GM12865 (cell line): ENCODE measurements around the gene FLAD1.
A peak's percentile ranks its signal among the peaks of the same experiment; 100 is the strongest.

Experiments used
- DNase-seq: peaks from one replicate; pipeline ENCODE4 v3.0.0; 2010; ENCODE audit warnings: low read depth
- H3K4me3 ChIP-seq: 2 replicates; pipeline ENCODE4 v1.5.1; 2011; ENCODE audit warnings: mild to moderate bottlenecking, low read depth, low read length, control low read depth
- TF ChIP-seq, protein P1 (sequence below): IDR thresholded peaks from 2 replicates; pipeline ENCODE4 v1.5.1; 2011; ENCODE audit warnings: low read length, control low read depth, low read depth, inconsistent platforms; ENCODE audit not compliant: insufficient read depth; ENCODE audit errors: missing control alignments

Gene FLAD1

DNA sequence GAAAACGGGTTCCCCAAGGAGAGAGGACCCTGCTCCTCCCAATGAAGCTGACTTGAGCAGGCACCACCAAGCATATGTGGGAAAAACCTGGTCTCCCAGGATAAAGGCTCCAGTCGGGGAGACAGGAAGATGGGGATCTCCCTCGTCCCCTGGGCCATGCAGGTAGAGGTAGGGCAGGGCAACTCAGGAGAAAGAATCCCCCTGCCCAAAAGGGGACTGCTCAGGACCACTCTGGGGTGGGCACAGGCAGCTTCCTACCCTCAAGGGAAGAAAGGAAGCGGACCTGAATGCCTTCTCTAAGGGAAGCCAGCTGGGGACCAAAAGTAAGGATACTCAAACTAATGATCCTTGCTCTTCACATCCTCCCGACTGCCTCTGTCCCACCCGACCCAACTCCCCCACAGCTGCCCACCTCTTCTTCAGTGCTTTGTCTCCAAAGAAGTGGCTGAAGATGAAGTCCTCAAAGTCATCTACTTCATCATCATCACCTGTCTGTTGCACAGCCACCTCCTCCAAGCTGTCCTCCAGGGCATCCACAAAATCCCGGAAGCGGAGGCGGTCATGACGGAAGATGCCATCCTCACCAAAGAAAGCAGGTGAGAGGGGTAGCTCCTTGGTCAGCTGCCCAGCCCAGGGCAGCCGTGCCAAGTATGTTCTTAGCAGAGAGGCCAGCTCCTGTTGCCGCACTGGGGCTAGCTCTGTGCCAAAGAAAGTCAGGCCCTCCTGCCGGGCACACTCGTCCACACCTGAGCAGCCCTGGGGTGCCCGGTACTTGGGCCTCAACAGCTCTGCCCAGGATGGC, 37.8 kb upstream of the FLAD1 start:
- TF ChIP-seq, protein P1, sequence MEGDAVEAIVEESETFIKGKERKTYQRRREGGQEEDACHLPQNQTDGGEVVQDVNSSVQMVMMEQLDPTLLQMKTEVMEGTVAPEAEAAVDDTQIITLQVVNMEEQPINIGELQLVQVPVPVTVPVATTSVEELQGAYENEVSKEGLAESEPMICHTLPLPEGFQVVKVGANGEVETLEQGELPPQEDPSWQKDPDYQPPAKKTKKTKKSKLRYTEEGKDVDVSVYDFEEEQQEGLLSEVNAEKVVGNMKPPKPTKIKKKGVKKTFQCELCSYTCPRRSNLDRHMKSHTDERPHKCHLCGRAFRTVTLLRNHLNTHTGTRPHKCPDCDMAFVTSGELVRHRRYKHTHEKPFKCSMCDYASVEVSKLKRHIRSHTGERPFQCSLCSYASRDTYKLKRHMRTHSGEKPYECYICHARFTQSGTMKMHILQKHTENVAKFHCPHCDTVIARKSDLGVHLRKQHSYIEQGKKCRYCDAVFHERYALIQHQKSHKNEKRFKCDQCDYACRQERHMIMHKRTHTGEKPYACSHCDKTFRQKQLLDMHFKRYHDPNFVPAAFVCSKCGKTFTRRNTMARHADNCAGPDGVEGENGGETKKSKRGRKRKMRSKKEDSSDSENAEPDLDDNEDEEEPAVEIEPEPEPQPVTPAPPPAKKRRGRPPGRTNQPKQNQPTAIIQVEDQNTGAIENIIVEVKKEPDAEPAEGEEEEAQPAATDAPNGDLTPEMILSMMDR = no peak
- H3K4me3 ChIP-seq = no peak overlapping the region

GRCh38 chr1:154945962-154946850, 36.9 kb upstream of the FLAD1 start:
- TF ChIP-seq, protein P1 = no peak
- no peak overlapping the region for H3K4me3 ChIP-seq
- DNase-seq = no peak

More for the DNA sequence above, 37.8 kb upstream of the FLAD1 start:
- no peak for DNase-seq

- TF ChIP-seq, protein P1 = no peak
- no peak for DNase-seq
- H3K4me3 ChIP-seq = no peak overlapping the region
These were observed 35.1 kb upstream of the FLAD1 start for GRCh38 chr1:154948079-154948478.

DNA sequence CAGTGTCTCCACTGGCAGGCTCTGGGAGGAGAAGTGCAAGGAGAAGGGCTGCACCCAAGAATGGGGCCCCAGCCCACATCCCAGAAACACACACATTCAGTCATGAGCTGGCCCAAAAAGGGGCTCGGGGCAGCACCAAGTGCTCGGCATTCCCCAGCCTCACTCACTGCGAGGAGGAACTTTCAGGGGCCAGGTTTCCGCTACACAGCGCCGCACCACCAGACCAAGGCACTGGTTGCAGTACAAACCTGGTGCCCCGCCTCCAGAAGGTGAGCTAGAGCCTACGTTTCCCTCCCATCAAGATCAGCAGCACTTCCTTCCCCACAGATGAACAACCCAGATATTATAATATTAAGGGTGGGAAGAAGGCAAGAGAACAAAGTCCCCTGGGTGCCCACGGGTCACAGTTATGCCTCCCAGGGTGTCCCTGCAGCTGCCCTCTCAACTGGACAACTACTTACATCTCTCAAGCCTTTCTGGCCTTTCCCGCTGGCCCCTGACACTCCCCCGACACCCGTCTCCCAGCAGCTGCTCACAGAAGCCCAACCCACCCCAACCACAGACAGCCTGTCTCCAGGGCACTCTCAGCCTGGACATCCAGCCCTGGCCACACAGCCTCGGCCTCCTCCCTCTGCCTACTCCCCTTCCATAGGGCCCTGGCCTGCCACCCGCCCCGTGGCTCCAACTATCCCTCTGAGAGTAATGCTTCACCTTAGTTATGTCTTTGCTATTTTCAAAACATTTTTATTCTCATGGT, 31.1 kb upstream of the FLAD1 start:
- peak overlapping the region; percentile 7; the same call in 1 of the 2 replicates for H3K4me3 ChIP-seq
- peak; percentile 49 for DNase-seq
- TF ChIP-seq, protein P1 = no peak

DNA sequence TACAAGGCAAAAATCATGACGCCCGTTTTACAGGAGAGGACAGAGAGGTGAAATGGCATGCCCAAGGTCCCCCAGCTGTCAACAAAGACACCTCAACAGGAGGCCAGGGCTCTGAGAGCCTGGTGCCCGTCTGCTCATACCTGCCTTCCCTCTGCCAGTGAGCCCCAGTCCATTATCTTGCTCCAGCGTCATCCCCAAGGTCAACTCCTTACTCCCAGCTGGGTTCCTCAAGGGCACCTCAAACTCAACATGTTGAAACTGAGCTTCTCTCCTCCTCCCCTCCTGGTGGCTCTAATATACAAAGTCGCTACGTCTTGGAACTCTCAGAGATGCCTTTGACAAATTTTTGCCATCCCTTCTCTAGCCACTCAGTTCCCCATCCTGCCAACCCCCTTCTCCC, 30.5 kb upstream of the FLAD1 start:
- no peak overlapping the region for H3K4me3 ChIP-seq
- DNase-seq = no peak
- TF ChIP-seq, protein P1 = no peak

DNA sequence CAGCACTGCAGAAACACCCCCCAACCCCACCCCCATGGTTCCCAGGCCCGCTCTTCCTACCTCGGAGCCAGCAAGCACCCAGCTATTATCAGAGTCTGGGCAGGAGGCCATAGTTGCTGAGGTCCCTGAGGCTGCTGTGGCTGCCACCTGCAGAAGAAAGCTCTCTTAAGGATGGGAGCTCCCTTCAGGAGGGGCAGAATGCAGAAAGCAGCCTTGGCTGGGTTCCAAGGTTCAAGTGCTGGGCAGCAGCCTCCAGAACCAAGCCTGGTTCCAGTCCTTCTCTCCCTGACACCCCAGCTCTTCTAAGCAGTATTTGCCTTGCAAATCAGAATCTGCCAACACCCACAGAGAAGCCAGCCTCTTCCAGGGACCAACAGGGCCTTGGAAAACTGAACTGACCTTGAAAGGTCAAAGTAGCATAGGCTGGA, 29.5 kb upstream of the FLAD1 start:
- TF ChIP-seq, protein P1 = no peak
- H3K4me3 ChIP-seq = no peak overlapping the region
- DNase-seq = no peak
